ENCODE results near the gene GPER1. TPM values are rescaled to one million over a fixed set of nuclear protein-coding genes. Genes with fewer than 3 reads are reported as not detected.
"Not testable (repeated sequence)": the region's sequence is repeated elsewhere in the genome, so short reads cannot be mapped to it uniquely, and the experiment has no call there.

The GPER1 gene
- total RNA-seq, 1 donor from 2014 or later, result 29.8 TPM

DNA sequence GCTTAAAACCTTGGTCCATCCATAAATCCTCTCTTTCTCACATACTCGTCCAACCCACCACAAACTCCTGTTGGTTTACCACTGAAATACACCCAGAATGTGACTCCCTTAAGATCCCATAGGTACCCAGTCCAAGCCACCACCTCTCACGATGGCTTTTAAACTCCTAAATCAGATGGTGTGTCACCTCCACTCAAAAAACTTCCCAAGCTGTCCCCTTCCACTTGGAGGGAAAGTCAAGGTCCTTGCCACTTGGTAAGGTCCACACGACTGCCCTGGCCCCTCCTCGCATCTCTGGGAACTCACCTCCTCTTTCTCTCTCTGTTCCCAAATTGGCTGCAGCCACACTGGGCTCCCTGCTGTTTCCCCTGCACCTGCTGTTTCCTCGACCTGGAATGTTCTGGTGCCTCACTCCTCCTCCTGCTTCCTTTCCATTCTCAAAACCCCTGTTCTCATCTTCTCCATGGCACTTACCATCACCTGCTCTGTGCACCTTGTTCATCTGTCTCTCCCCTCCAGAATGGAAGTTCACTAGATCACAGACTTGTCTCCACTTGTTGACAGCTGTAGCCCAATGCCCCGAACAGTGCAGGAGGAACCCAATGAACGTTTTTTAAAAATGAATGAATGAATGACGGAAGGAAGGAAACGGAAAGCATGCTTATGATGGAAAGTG, 49.1 kb downstream of the GPER1 start:
- ATAC-seq, result no peak
- DNase-seq (ENCODE audit: low spot score), result no peak

DNA sequence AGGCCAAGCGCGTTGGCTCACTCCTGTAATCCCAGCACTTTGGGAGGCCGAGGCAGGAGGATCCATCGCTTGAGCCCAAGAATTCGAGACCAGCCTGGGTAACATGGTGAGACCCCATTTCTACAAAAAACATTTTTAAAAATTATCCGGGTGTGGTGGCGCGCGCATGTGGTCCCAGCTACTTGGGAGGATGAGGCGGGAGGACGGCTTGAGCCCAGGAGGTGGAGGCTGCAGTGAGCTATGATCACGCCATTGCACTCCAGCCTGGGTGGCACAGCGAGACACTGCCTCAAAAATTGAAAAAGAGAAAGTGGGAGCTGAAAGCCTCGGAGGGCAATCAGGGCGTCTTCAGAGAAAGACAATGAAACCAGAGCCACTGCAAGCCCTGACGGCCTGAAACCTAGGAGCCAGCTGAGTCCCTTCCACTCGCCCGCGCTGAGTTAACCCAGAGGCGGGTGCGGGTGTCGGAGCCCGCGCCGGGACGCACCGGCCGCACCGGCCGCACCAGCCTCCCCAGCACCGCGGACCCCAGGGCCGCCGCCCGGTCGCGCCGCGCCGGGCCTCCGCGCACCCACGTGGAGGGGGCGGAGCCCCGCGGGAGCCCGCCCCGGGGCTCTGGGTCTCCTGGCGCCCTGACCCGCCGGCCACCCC, 49.7 kb downstream of the GPER1 start:
- no peak for DNase-seq (ENCODE audit: low spot score)

DNA sequence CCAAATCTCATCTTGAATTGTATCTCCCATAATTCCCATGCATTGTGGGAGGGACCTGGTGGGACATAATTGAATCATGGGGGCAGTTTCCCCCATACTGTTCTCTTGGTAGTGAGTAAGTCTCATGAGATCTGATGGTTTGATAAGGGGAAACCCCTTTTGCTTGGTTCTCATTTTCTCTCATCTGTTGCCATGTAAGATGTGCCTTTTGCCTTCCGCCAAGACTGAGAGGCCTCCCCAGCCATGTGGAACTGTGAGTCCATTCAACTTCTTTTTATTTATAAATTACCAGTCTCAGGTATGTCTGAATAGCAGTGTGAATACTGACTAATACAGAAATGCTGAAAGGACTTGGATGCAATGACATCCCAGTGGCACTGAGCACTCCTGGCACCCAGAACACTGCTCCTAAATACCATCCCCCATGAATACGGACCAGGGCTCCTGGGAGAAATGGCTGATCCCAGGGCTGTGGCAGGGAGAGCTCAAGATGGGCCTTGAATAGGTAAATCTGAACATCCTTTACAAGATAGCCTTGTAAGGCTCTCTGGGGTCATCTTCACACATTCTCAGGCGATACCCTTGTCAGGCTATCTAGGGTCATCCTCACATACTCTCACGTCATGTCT, 52.7 kb downstream of the GPER1 start:
- no peak for DNase-seq (ENCODE audit: low spot score)
- ATAC-seq, result no peak

More for the DNA sequence above, 49.7 kb downstream of the GPER1 start:
- peak; percentile 89 for ATAC-seq

DNA sequence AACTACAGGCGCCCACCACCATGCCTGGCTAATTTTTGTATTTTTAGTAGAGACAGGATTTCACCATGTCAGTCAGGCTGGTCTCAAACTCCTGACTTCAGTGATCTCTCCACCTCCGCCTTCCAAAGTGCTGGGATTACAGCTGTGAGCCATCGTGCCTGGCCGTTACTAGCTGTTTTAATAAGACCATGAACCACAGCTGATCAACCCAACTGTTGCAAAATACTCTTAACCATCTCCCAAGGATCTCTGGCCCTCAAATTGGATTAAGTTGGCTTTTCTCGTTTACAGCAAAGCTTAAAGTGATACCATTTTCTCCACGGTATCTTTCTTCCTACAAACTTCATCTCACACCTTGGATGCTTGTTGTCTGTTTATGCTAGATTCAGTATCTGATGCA, 53.7 kb downstream of the GPER1 start:
- ATAC-seq, result no peak
- DNase-seq (ENCODE audit: low spot score), result no peak

DNA sequence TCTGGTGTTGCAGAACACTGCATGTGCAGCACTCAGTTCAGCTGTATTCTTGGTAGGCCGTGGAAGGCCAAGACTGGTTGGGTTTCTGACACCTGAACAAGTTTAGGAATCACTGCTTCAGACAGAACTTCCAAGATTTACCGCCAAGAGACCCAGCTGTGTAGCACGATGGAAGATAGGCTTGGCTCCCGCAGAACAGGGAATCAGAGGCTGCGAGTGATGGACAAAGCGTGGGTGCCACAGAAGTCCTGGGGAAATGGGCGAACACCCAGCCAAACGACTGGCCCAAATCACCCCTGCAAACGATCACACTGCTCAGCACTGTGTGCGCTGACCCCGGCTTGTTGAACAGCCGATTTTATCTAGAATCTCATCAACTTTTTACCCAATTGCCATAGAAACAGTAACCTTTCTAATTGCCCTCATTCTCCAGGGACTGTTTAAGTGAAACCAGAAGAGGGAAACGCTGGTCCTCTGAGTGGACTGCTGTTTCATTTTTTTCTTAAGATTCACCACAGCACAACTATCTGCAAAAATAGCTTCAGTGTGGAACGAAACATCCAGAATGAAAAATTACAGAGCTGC, 54.2 kb downstream of the GPER1 start:
- DNase-seq (ENCODE audit: low spot score), result no peak
- no peak for ATAC-seq

DNA sequence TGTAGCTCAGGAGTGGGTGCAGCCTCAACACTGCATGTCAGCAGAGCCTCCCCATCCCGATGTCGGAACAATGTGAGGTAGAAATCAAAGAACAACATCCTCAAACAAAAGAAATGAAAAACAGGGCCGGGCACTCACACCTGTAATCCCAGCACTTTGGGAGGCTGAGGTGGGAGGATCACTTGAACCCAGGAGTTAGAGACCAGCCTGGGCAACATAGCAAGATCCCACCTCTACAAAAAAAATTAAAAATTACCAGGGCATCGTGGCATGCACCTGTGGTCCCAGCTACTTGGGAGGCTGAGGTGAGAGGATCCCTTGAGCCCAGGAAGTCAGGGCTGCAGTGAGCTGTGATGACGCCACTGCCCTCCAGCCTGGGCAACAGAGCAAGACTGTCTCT, 55.1 kb downstream of the GPER1 start:
- not testable (repeated sequence) for DNase-seq (ENCODE audit: low spot score); ATAC-seq

Other genes with a start within 250 kb of the GPER1 start
- 38.2 TPM for gene GET4, start 211.6 kb upstream of the GPER1 start, total RNA-seq
- gene ADAP1, start 133.4 kb upstream of the GPER1 start, total RNA-seq, result 2.8 TPM
- 5.2 TPM for gene COX19, start 112.6 kb upstream of the GPER1 start, total RNA-seq
- 0.08 TPM for gene CYP2W1, start 104.9 kb upstream of the GPER1 start, total RNA-seq
- 28.1 TPM for gene GPR146, start 43.6 kb upstream of the GPER1 start, total RNA-seq
- gene ZFAND2A, start 72.1 kb downstream of the GPER1 start, total RNA-seq, result 39.8 TPM
- gene UNCX, start 144.8 kb downstream of the GPER1 start, total RNA-seq, result not detected

Data from left lobe of liver (tissue), 2 donors.